GM18507 (cell line): ENCODE results near the gene MAIP1.
A peak's percentile ranks its signal among the peaks of the same experiment; 100 is the strongest.

ENCODE experiments used
- DNase-seq: peaks from one replicate; pipeline ENCODE4 v3.0.0; 2011; ENCODE audit warnings: low read depth; ENCODE audit not compliant: insufficient read length; ENCODE audit errors: extremely low spot score
- FAIRE-seq: peaks from 2 replicates; lab custom pipeline; 2011; peaks lifted over from hg19 to GRCh38; lab: Jason Lieb, UNC

Gene MAIP1

DNA sequence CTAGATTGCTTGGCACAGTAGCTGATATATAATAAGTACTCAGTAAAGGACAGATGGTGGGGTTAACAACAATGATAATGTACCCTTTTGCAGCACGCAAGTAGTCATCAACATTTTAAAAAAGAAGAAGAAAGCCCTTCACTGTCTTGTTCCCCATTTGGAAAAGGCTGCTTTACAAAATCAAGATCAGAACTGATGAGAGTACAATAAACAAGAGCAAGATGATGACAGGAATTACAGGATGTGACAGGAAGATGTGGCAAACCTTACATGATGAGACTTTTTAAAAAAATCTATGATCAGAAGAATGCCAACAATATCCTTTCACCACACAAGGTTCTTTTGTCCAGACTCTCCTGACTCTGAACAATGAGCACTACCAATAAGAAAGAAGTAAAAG is 9.2 kb upstream of the MAIP1 start:
- DNase-seq (no peak), FAIRE-seq (no peak)

DNA sequence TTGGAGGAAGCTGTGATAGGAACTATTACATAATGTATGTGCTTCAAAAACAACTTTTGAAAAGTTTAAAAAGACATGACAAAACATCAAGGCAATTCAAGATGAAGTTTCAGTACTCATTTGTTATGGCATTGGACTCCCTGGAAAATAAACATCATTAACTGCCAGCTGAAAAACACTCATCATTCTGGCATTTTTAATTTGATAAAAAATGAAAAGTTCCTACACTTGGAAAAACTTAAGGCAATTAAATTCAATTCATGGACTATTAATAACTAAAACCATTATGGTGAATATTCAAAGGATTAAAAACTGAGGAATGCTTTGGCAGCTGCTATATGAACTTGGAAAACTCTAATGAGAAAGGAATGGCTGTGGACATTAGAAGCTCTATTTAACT is 8.5 kb upstream of the MAIP1 start:
- FAIRE-seq (no peak), DNase-seq (no peak)

DNA sequence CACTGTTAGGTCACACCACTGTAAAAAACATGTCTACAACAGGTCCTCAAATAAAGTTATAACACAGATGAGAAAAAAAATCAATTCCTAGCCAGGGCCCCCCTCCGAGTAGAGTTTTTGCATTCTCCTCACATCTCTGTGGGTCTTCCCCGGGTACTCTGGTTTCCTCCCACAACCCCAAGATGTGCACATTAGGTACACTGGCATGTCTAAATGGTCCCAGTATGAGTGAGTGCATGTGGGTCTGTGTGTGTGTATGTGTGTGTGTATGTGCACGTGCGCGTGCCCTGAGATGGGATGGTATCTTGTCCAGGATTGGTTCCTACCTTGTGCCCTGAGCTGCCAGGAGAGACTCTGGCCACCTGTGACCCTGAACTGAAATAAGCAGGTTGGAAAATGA is 5.0 kb upstream of the MAIP1 start:
- FAIRE-seq (no peak), DNase-seq (no peak)

DNA sequence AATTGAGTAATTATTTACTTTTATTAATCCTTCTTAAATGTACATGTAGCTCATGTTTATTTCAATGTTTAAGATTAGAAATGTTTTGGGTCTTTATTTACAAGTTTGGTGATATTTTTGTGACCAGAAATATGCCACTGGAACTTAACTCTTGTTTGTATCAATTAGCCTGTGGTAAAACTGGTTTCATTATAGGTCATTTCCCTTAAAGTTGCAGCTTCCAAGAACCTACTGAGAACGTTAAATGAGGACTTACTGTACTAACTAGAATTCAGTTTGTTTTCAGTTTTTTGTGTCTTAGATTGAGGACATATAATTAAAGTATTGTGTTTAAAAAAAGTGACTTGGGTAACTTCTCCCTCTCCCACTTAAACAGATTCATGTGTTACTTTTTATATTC is 4.4 kb upstream of the MAIP1 start:
- FAIRE-seq (peak; percentile 76), DNase-seq (no peak)

DNA sequence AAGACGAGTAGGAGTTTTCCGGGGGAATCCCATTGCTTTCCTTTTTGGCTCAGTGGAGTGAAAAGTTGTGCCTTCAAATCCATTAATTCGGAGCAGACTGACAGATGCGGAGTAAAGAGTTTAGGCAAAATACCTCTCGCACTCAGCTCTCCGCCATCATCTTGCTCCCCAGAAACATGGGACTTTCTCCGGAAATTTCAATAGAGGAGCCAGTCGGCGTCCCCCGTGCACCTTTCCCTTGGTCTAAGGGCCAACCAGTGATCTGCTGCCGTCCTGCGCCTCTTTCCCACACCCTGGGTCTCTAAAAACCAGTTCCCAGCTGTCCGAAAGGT is 409 bp upstream of the MAIP1 start:
- no peak for FAIRE-seq
- no peak for DNase-seq

DNA sequence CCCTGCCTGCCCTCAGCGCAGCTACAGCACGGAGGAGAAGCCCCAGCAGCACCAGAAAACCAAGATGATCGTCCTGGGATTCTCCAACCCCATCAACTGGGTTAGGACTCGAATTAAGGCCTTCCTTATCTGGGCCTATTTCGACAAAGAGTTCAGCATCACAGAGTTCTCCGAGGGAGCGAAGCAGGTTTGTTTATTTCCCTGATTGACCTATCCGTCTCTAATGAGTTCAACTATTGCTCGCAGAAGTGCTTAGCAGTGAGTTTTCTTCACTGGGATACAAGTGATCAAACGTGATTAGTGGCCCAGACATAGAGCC is 639 bp downstream of the MAIP1 start:
- DNase-seq (no peak), FAIRE-seq (peak; percentile 65)

DNA sequence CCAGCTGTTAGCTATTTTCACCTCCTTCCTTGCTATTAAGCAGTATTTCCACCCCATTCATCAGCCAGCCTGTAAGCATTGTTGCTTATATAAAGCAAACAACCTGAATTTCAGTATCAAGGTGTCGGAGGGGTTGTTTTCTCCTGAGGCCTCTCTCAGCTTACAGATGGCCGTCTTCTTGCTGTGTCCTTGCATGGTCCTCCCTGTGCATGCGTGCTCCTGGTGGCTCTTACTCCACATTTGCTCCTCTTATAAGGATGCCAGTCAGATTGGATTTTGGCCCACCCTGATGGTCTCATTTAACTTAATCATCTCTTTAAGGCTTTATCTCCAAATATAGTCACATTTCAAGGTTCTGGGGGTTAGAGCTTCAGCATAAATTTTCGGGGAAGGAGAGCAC is 2.6 kb downstream of the MAIP1 start:
- DNase-seq (no peak), FAIRE-seq (no peak)

DNA sequence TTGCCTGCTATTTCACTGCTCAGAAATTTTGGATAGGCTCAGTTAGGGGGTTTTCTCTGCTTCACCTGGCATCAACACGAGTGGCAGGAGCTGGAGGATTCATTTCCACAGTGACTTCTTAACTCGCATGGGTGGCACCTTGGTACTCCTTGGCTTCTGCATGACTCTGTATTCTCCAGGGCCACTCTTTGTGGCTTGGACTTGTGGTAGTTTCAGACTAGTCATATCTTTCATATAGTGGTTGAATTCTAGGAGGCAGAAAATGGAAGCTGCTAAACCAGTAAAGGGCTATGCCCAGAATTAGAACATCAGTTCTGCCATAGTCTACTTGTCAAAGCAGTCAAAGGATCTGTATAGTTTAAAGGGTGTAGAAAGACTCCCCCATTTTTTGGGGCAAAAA is 6.8 kb downstream of the MAIP1 start:
- no peak for FAIRE-seq
- no peak for DNase-seq

DNA sequence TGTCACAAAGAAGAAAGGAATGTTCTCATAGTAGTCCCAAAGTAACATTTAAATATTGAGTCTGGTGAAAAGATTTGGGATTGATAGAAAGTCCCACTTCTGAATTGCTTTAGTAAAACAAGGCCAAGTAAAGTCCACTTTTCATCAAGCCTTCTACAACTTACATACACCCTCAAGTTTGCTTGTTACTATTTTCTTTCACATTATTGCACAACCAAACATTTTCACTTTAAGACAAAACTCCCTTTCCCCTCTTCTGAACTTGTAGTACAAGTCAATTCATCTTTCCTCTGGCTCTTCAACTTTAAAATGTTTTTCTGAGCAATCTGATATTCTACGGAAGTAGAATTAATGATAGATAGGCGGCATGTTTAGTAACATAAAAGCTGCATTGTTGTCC is 11.0 kb downstream of the MAIP1 start:
- FAIRE-seq (no peak), DNase-seq (no peak)

DNA sequence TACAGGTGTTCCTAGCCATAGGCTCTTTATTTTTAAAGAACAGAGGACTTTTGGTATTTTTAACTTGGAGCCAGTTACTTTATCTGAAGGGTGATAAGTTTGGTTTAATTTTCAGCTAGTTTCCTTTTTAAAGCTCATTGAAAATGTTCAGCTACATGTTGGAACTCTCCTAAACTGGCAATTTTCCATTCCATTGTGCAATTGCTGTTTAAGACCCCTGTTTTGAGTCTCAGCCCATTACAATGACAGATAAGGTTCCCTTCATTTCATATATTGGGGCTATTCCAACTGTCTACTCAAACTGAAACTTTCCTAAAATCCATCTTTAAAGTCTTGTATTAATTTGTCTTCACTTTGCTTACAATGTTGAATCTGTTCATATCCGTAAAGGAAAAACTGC is 11.6 kb downstream of the MAIP1 start:
- DNase-seq = no peak
- no peak for FAIRE-seq

DNA sequence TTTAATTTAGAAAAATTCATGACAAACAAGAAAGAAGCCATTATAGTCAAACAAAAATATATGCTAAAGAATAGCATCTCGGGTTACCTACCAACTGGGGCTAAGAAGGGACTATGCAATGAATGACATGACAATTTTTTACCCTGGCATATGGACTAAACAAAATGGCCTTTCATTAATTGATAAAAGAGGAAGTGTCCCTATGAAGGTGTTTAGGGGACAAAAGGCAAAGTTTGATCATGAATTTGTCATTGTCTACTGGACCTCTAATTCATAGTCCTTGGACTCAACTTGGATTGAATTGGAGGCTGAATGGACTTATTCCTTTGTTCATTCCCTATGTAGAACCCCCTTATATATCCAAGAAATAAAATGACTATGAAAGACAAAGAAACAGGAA is 12.7 kb downstream of the MAIP1 start:
- no peak for DNase-seq

DNA sequence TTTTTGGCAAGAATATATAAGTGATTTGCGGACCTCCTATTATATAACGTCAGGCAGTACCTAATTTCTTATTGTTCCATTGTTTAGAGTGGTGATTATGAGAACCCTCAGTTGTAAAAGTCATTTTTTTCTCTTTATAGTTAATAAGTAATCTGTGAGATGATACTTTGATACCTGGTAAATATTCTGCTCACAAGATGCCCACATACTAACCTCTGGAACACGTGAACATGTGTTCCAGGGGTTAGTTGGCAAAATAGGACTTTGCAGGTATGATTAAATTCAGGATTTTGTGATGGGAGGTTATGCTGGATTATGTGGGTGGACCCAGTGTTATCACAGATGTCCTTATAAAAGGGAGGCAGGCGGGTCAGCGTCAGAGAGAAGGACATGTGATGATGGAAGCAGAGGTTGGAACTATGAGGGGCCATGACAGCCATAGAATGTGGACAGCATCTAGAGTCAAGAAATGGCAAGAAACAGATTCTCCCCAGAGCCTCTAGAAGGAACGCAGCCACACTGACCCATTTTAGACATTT is 16.8 kb downstream of the MAIP1 start:
- no peak for DNase-seq
- FAIRE-seq = no peak

More for the DNA sequence above, 12.7 kb downstream of the MAIP1 start:
- FAIRE-seq = no peak

DNA sequence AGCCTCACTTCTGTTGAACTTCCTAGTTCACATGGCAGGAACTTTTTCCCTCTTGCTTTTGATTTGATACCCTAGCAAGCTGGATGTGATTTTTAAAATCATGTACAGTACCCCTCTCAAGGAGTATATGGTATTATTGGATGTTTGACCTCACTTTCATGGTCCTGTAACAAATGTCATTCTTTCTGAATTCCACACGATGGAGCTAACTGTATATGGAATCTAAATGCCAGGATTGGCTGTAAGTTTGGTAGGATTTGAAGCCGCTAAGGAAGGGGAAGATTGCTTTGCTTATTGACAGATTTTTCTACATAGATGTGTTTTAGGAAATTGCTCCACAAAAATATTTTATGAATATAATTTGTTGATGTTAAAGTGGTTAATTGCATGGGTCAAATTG is 18.3 kb downstream of the MAIP1 start:
- DNase-seq (no peak), FAIRE-seq (peak; percentile 63)

DNA sequence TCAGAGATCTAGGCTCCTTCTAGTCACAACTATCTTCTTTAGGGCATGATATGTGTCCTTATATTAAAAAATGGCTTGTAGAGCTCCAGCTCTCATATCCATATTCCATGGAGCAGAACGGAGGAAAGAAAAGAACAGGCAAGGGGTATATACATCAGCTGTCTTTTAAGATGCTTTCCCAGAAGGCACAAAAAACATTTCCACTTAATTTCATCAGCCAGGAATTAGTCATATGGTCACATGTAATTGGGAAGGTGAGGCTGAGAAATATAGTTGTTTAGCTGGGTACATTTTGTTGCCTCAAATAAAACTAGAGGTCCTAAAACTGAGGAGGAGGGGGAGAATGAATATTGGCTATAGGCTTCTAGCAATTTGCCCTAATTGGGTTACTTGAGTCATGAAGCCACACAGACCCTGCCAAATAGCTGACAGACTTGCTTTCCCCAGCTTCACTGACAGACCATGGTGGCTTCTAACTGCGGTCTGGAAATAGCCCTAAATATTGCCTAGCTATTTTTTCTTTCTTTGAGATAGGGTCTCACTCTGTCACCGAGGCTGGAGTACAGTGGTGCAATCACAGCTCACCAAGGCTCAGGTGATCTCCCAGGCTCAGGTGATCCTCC is 20.0 kb downstream of the MAIP1 start:
- no peak for FAIRE-seq
- DNase-seq = no peak

DNA sequence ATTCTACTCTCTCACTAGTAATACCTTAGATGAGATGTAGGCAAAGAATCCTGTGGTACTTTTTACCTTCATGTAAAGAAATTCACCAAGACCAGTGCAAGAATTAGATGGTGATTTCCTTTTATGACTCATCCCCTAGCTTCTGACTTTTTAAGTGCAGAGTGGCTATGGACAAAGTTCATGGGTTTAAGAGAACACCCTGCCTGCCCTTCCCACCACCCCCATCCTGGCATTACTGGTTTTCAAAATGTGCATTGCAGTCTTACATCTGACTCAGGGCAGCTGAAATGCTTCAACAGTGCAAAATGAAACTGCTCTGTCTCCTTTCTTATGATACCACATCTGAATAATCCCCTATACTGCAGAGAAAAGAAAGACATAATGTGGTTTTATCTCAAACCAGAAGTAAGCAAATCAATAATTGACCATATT is 22.6 kb downstream of the MAIP1 start:
- DNase-seq = peak; percentile 9
- peak; percentile 89 for FAIRE-seq

DNA sequence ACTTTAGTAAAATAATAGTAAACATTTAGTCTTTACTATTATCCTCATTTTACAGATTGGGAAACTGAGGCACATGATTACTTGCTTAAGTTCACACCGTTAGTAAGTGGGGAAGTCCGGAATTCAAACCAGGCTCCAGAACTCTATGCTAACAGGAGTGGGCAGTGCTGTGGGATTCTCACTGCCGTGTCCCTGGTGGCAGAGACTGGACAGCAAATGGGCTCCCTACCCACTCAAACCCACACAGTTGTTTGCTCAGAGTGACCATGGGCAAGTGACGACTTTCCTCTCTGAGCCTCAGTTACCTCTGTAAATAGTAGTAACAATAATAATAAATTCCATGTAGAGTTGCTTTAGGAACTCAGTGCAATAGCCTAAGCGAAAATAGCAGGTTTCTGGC is 24.0 kb downstream of the MAIP1 start:
- DNase-seq = no peak
- no peak for FAIRE-seq

DNA sequence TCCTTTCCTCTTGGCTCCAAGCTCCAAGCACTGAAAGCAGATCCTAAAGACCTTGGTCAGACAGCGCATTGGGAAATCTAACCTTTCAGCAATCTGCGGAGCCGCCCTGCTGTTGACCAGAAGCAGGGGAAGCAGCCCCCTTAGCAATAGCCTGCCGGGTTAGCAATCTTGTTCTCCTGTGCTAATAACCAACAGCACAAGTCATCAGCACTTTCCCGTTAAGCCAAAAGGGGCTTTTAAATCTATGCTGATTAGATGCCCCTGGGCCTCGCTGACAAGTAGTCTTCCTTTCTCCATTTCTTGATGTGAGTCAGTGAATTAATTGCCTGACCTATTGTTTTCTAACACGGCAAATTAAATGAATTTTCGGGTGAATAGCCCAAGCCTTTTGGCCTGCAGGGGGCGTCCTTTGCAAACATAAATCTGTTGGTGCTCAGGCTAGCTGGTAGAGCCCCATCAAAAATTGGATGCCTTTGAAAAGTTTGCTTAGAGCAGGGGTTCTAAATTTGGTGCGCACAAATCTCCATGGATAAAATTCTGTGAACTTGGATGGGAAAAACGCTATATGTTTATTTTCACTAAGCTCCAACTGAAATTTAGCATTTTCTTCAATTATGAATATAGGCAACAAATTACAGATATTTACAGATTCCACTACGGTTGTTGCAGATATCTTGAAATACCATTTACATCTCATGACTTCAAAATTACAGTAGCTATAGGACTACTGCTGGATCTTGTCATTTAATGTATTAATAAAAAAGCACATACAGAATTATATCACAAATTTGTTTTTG is 24.6 kb downstream of the MAIP1 start:
- FAIRE-seq = peak; percentile 85

DNA sequence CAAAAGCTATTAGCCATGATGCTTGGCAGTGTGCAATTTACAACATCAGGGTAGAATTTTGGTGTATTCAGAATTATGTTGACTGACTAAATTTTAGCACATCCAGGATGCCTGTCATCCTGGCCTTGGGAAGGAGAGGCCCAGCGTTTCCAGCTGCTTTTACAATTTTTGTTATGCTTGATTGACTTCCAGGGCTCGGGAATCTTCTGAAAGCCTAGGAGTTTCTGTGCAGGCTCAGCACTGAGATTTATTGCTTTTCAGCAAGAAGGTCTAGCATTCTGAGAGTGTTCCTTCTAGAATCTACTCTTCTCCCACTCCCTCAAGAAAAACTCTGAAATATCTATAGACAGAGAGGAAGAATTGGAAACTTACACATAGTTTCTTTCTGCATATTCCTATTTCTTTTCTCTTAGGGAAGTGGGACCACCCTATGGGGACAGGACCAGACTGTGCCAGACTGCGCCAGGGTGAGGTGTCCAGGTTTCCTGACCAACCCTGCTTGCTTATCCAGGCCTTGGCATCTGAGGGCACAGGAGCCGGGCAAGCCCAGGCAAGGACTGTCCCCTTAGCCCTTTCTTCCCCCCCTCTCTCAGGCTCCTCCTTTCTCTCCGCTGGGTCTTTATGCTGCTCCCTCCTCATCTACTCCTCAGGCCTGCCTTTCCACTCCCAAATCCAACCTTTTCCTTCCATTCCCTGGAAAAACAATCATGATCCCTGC is 26.9 kb downstream of the MAIP1 start:
- DNase-seq (no peak), FAIRE-seq (no peak)

More for the DNA sequence above, 24.6 kb downstream of the MAIP1 start:
- no peak for DNase-seq

DNA sequence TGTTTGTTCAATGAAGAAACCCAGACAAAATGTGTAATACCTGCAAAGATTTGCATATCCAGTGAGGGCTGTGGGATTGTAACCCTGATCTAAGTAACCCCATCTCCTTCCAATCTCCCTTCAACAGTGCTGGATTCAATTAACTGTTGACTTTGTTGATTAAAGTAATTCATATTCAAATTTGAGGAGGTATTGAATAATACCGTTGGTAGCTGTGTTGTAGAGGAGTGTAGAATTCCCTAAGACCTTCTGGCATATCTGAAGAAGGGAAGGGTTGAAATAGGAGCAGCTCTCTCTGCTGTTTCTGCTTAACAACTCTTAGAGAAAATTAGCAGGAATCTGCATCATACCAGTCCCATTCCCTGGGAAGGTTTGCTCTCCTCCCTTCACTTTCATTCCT is 28.2 kb downstream of the MAIP1 start:
- FAIRE-seq = no peak
- DNase-seq = no peak

DNA sequence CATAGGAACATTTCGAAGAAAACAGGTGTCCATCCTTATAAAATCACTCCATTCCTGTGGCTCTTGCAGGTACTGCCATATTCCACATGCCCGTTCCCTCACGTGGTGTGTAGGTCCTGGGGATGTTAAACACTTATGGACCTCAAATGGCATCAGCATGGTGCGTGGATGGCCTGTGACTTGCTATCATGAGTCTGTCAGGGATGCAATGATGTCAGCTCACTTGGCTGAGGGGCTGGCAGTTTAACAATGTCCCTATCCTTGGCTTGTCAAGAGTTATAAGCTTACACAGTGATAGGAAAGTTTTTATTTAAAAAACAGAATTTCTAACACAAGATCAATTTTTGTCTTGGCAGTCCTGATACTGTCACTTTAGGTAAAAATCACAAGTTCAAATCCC is 28.8 kb downstream of the MAIP1 start:
- DNase-seq (no peak), FAIRE-seq (no peak)

DNA sequence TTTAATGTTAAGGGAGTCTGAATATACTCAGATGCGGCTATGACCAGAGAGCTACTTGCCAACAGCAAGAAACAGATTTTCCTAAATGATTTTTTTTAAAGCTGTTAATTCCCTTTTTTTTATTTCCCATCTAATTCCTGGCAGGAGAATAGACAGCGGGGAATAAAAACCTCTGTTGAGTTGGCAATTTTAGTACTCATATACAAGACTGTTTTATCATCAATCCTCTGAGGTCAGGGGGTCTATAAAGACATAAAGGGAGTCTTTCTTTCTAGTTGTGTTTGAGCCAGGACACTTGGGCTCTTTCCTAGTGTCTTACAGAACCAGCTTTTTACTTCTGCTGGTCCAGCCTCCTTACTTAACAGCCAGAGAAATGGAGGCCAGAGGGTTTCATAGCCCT is 29.4 kb downstream of the MAIP1 start:
- DNase-seq (no peak), FAIRE-seq (no peak)
